ENCODE data around the gene SOX6.

- TF ChIP-seq EZH2 (IDR thresholded peaks at IDR 0.05) = no peak
- TF ChIP-seq, protein P1, sequence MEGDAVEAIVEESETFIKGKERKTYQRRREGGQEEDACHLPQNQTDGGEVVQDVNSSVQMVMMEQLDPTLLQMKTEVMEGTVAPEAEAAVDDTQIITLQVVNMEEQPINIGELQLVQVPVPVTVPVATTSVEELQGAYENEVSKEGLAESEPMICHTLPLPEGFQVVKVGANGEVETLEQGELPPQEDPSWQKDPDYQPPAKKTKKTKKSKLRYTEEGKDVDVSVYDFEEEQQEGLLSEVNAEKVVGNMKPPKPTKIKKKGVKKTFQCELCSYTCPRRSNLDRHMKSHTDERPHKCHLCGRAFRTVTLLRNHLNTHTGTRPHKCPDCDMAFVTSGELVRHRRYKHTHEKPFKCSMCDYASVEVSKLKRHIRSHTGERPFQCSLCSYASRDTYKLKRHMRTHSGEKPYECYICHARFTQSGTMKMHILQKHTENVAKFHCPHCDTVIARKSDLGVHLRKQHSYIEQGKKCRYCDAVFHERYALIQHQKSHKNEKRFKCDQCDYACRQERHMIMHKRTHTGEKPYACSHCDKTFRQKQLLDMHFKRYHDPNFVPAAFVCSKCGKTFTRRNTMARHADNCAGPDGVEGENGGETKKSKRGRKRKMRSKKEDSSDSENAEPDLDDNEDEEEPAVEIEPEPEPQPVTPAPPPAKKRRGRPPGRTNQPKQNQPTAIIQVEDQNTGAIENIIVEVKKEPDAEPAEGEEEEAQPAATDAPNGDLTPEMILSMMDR (IDR thresholded peaks at IDR 0.05) = no peak
Observed at GRCh38 chr11:15969281-15969680, 387.1 kb downstream of the SOX6 start.
